Measurements from ENCODE around the gene EFNB3.

DNA sequence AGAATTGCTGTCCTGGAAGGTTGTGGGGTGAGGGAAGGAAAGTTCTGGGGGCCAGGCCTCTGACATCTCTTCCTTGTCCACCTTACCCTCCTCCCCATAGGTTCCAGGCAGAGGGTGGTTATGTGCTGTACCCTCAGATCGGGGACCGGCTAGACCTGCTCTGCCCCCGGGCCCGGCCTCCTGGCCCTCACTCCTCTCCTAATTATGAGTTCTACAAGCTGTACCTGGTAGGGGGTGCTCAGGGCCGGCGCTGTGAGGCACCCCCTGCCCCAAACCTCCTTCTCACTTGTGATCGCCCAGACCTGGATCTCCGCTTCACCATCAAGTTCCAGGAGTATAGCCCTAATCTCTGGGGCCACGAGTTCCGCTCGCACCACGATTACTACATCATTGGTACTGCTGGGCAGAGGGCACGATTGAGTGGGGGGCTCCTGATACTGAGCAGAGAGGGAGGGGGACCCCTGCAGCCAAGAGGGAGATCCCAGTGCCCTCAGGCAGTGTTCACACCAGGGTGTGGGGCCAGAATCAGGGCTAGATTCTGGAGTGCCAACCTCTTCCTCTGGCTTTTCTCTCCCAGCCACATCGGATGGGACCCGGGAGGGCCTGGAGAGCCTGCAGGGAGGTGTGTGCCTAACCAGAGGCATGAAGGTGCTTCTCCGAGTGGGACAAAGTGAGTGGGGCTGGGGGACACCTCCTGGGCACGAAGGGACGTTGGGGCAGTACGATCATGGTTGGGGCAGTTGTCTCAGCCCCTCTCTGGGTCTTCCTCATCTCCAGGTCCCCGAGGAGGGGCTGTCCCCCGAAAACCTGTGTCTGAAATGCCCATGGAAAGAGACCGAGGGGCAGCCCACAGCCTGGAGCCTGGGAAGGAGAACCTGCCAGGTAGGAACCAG lies 3.1 kb downstream of the EFNB3 start:
- no peak for TF ChIP-seq JUNB (IDR thresholded peaks at IDR 0.05)
- TF ChIP-seq, protein P1, sequence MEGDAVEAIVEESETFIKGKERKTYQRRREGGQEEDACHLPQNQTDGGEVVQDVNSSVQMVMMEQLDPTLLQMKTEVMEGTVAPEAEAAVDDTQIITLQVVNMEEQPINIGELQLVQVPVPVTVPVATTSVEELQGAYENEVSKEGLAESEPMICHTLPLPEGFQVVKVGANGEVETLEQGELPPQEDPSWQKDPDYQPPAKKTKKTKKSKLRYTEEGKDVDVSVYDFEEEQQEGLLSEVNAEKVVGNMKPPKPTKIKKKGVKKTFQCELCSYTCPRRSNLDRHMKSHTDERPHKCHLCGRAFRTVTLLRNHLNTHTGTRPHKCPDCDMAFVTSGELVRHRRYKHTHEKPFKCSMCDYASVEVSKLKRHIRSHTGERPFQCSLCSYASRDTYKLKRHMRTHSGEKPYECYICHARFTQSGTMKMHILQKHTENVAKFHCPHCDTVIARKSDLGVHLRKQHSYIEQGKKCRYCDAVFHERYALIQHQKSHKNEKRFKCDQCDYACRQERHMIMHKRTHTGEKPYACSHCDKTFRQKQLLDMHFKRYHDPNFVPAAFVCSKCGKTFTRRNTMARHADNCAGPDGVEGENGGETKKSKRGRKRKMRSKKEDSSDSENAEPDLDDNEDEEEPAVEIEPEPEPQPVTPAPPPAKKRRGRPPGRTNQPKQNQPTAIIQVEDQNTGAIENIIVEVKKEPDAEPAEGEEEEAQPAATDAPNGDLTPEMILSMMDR (IDR thresholded peaks at IDR 0.05) = no peak
- TF ChIP-seq, protein P2, sequence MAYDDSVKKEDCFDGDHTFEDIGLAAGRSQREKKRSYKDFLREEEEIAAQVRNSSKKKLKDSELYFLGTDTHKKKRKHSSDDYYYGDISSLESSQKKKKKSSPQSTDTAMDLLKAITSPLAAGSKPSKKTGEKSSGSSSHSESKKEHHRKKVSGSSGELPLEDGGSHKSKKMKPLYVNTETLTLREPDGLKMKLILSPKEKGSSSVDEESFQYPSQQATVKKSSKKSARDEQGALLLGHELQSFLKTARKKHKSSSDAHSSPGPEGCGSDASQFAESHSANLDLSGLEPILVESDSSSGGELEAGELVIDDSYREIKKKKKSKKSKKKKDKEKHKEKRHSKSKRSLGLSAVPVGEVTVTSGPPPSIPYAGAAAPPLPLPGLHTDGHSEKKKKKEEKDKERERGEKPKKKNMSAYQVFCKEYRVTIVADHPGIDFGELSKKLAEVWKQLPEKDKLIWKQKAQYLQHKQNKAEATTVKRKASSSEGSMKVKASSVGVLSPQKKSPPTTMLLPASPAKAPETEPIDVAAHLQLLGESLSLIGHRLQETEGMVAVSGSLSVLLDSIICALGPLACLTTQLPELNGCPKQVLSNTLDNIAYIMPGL (CRISPR knock-in tag; IDR thresholded peaks at IDR 0.05; ENCODE audit: borderline replicate concordance) = no peak
- no peak for TF ChIP-seq POLR2A (IDR thresholded peaks at IDR 0.05; ENCODE audit: low read length)
- TF ChIP-seq, protein P3, sequence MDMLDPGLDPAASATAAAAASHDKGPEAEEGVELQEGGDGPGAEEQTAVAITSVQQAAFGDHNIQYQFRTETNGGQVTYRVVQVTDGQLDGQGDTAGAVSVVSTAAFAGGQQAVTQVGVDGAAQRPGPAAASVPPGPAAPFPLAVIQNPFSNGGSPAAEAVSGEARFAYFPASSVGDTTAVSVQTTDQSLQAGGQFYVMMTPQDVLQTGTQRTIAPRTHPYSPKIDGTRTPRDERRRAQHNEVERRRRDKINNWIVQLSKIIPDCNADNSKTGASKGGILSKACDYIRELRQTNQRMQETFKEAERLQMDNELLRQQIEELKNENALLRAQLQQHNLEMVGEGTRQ (IDR thresholded peaks at IDR 0.05) = no peak
- TF ChIP-seq, protein P4, sequence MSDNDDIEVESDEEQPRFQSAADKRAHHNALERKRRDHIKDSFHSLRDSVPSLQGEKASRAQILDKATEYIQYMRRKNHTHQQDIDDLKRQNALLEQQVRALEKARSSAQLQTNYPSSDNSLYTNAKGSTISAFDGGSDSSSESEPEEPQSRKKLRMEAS (IDR thresholded peaks at IDR 0.05) = no peak
- no peak for TF ChIP-seq HOXA7 (CRISPR knock-in tag; IDR thresholded peaks at IDR 0.05)
- no peak for TF ChIP-seq HEYL (CRISPR knock-in tag; IDR thresholded peaks at IDR 0.05)
- TF ChIP-seq ESRRA (IDR thresholded peaks at IDR 0.05; ENCODE audit: borderline replicate concordance, low read length) = no peak
- no peak for TF ChIP-seq RFX5 (IDR thresholded peaks at IDR 0.05)
